GM13976 (cell line): ENCODE measurements around the gene AKAP13.
"Not testable (repeated sequence)": the region's sequence is repeated elsewhere in the genome, so short reads cannot be mapped to it uniquely, and the experiment has no call there.

Experiments used
- DNase-seq: peaks from one replicate; pipeline ENCODE4 v3.0.0; 2012; ENCODE audit warnings: low spot score
- in situ Hi-C: fragments of 300-500 bp; cut with MboI; formaldehyde crosslinking; loops from one replicate; pipeline ENCODE4 v1.12.0; 2022; ENCODE audit warnings: low sequenced_read_pairs, mixed read lengths, inconsistent platforms; ENCODE audit not compliant: unreplicated experiment
- TF ChIP-seq, protein P1 (sequence below): IDR thresholded peaks from 2 replicates; pipeline ENCODE4 v1.5.1; 2012; ENCODE audit warnings: borderline replicate concordance, mild to moderate bottlenecking; ENCODE audit not compliant: insufficient read depth; ENCODE audit errors: extremely low read depth, missing control alignments, control extremely low read depth

AKAP13 gene

DNA sequence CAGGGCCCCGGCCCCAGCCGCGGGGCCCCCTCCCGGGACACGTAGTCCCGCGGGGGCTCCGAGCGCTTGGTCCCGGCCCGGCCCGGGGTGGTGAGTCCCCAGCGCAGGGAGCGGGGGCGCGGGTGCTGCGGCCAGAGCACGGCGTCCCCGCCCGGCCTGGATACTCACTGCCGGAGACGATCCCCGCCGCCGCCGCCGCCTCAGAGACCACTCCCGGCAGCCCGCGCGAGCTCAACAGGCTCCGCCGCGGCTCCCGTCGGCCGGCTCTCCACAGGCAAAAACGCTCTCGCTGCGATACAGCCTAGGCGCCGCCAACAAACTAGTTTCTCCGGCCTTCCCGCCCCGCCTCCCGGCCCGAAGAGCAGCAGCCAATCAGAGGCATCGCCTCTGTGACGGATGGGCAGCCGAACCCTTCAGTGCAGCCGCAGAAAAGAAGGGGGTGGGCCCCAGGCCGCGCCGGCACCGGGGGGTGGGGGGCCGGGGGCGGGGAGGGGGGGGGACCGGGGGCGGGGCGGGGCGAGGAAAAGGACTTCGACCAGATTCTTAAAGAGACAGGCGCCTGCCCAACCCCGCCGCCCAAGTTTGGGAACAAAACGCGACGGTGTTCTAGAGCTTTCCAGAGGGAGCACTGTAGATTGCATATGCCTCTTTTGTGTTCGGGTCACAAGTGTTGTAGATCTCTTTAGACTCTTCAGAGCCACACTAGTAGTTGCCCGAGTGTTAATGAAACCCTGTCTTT lies 414.4 kb downstream of the AKAP13 start, which contains the start of gene KLHL25:
TSS of gene KLHL25 (minus strand) at position 328 of the 739 bp plus-strand sequence. CDS start 25,115 bp downstream, outside the sequence.
- TF ChIP-seq, protein P1, sequence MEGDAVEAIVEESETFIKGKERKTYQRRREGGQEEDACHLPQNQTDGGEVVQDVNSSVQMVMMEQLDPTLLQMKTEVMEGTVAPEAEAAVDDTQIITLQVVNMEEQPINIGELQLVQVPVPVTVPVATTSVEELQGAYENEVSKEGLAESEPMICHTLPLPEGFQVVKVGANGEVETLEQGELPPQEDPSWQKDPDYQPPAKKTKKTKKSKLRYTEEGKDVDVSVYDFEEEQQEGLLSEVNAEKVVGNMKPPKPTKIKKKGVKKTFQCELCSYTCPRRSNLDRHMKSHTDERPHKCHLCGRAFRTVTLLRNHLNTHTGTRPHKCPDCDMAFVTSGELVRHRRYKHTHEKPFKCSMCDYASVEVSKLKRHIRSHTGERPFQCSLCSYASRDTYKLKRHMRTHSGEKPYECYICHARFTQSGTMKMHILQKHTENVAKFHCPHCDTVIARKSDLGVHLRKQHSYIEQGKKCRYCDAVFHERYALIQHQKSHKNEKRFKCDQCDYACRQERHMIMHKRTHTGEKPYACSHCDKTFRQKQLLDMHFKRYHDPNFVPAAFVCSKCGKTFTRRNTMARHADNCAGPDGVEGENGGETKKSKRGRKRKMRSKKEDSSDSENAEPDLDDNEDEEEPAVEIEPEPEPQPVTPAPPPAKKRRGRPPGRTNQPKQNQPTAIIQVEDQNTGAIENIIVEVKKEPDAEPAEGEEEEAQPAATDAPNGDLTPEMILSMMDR = no peak
- DNase-seq = peak; percentile 99
- in situ Hi-C loops = no loop called here

DNA sequence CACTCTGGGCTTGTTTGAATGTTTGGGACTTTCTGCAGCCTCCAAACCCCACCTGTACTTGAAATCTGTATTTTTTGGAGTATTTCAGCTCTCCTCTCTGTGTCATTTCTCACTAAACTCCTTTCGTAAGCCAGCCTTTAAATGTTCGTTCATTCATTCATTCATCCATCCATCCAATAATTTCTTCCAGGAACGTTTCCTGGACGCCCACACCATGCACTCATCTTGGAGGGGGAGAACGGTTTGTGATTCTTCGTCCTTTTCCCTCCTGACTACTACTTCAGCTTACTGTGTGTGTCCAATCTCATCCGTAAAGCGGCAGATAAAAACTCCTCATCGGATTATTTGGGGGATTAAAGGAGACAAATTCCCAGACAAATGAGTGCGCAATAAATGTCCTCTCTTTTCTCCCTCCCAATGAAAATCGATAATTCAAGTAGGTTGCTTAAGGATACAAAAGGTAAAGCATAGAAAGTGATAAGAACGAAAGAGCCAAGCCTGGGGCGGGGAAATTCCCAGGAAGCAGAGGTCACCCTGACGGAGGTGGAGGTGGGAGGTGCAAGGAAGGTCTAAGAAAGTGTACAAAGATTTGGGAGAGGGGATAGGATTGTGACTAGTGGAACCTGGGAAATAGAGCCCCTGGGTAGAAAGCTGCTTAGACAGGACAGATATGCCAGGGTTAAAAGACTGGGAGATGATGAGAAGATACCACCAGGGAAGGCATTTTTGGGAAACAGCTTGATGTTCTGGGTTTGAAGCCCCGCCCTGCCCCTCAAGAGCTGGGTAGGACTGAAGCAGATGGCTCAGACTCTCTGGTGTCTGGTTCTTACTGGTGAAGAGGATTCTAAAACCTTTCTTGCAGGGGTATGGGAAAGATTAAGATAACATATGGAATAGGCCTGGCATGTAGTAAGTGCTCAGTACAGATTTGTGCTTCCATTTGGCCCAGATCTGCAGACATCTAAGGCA lies 415.2 kb downstream of the AKAP13 start:
- in situ Hi-C loops = no loop called here
- DNase-seq = no peak
- TF ChIP-seq, protein P1 = no peak

DNA sequence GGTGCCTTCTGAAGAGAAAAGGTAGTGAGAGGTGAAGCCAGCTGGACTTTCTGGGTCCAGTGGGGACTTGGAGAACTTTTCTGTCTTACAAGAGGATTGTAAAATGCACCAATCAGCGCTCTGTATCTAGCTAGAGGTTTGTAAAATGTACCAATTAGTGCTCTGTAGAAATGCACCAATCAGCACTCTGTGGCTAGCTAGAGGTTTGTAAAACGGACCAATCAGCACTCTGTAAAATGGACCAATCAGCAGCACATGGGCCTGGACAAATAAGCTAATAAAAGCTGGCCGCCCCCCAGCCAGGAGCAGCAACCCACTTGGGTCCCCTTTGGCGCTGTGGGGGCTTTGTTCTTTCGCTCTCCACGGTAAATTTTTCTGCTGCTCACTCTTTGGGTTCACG lies 416.0 kb downstream of the AKAP13 start:
- in situ Hi-C loops, DNase-seq: not testable (repeated sequence)
